Measurements from ENCODE around the gene VWC2L.

VWC2L gene

DNA sequence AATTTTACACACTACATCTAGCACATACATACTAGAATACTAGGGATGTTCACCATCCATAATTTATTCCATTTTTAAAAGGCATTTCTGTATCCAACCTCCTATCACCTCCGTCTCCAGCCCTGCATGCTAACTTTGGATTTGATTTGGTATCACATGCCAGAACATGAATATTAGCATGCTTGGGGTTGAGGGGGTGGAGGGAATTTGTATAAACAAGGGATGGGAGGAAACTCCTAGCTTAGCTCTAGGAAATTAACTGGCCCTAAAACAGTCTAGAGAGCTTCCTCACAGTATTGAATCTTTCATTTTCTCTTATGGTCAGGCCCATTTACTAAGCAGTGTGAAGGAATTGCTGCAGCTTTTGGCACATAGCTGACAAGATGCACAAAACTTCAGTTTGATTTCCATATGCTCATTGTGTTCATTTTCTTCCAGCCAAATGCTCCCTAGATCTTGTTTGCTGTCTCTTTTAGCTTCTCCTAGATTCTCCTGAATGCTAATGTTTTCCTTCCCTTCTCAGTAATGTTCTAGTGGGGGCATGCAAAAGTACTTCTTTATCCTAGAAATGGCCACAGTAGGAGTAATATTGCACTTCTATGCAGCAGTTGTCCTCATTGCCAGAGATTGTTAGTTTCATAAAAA, 135.2 kb downstream of the VWC2L start:
- no peak for TF ChIP-seq ZFX (IDR thresholded peaks at IDR 0.05; ENCODE audit: borderline replicate concordance)
- TF ChIP-seq, protein P1, sequence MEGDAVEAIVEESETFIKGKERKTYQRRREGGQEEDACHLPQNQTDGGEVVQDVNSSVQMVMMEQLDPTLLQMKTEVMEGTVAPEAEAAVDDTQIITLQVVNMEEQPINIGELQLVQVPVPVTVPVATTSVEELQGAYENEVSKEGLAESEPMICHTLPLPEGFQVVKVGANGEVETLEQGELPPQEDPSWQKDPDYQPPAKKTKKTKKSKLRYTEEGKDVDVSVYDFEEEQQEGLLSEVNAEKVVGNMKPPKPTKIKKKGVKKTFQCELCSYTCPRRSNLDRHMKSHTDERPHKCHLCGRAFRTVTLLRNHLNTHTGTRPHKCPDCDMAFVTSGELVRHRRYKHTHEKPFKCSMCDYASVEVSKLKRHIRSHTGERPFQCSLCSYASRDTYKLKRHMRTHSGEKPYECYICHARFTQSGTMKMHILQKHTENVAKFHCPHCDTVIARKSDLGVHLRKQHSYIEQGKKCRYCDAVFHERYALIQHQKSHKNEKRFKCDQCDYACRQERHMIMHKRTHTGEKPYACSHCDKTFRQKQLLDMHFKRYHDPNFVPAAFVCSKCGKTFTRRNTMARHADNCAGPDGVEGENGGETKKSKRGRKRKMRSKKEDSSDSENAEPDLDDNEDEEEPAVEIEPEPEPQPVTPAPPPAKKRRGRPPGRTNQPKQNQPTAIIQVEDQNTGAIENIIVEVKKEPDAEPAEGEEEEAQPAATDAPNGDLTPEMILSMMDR (IDR thresholded peaks at IDR 0.05) = no peak
- H3K27ac ChIP-seq = no peak overlapping the region

- no peak overlapping the region for H3K27ac ChIP-seq
- TF ChIP-seq ZFX (IDR thresholded peaks at IDR 0.05; ENCODE audit: borderline replicate concordance) = no peak
- TF ChIP-seq, protein P1 (IDR thresholded peaks at IDR 0.05) = no peak
Measured at GRCh38 chr2:214547931-214548330, 137.1 kb downstream of the VWC2L start.

DNA sequence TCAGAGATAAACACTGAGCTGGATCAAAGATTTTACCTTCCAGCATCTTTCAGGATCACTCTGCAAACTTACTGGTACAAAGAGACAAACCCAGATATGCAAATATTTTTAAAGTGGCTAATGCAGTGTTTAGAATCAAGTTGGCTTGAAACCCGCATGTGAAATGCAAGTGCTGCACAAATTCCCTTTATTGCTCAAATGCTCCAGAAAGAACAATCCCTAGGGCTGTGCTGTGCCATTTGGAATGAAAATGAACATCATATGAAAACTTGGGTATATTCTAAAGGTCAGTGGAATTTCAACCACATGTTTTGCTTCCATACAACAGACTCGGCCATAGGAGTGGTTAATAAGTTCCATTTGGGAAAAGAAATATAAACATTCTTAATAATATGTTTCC, 139.1 kb downstream of the VWC2L start:
- no peak for TF ChIP-seq ZFX (IDR thresholded peaks at IDR 0.05; ENCODE audit: borderline replicate concordance)
- TF ChIP-seq, protein P1 (IDR thresholded peaks at IDR 0.05) = no peak
- no peak overlapping the region for H3K27ac ChIP-seq

- no peak overlapping the region for H3K27ac ChIP-seq
- TF ChIP-seq ZFX (IDR thresholded peaks at IDR 0.05; ENCODE audit: borderline replicate concordance) = no peak
- TF ChIP-seq, protein P1 (IDR thresholded peaks at IDR 0.05) = no peak
Measured at GRCh38 chr2:214550786-214551185, 139.9 kb downstream of the VWC2L start.

DNA sequence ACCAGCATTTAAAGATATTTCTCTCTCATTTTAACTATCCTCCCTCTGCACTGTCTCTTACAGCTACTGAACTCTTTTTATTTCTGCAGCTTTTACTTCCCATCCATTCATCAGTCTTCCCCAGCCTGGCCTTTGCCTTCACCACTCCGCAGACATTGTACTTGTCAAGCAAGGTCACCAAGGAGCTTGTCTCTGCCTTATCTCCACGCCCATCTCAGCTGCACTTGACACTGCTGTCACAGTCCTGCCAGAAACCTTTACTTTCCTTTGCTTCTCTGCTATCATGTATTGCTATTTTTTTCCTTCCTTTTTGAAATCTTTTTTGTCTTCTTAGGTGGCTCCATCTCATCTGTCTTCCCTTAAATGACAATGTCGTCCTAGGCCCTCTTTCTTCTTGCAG, 147.0 kb downstream of the VWC2L start:
- TF ChIP-seq, protein P1 (IDR thresholded peaks at IDR 0.05) = no peak
- TF ChIP-seq ZFX (IDR thresholded peaks at IDR 0.05; ENCODE audit: borderline replicate concordance) = no peak
- no peak overlapping the region for H3K27ac ChIP-seq

DNA sequence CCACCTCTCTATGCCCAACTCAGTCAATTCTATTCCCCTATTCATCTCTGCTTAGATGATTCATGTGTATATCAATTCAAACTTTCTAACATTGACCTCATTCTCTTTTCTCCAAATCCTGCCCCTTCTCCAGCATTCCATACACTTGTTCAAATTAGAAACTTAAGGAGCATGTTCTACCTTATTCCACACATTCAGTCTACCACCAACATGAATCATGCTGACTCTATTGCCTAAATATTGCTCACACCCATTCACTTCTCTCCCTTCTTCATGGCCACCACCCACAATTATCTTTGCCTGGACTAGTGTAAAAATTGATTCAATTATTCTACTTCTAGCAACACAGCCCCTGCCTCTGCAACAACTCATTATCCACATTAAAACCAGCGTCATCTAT, 147.5 kb downstream of the VWC2L start:
- no peak overlapping the region for H3K27ac ChIP-seq
- TF ChIP-seq, protein P1 (IDR thresholded peaks at IDR 0.05) = no peak
- TF ChIP-seq ZFX (IDR thresholded peaks at IDR 0.05; ENCODE audit: borderline replicate concordance) = no peak

- H3K27ac ChIP-seq = no peak overlapping the region
- TF ChIP-seq, protein P1 (IDR thresholded peaks at IDR 0.05) = no peak
- no peak for TF ChIP-seq ZFX (IDR thresholded peaks at IDR 0.05; ENCODE audit: borderline replicate concordance)
Measured at GRCh38 chr2:214560176-214560575, 149.3 kb downstream of the VWC2L start.
